Activated CD4-positive, alpha-beta T cell treated with anti-CD3 and anti-CD28 coated beads, Interleukin-2, Interleukin-6, amounts not matched to agents 100 ng/mL and 50 ng/mL, durations not matched to agents 16 hours and 8 hours (primary cell): ENCODE results near the gene FASN.

ENCODE experiments used
- DNase-seq: peaks from one replicate; pipeline ENCODE4 v3.0.0-alpha.2; 2020

FASN gene

GRCh38 chr17:82117139-82118090, 19.4 kb upstream of the FASN start:
- DNase-seq: no peak

- DNase-seq: no peak
These were observed 18.2 kb upstream of the FASN start for GRCh38 chr17:82116246-82116645.

- no peak for DNase-seq
These were observed 16.8 kb upstream of the FASN start for GRCh38 chr17:82114872-82115271.

- no peak for DNase-seq
These were observed 16.4 kb upstream of the FASN start for GRCh38 chr17:82114447-82114846.

GRCh38 chr17:82113941-82114340, 15.9 kb upstream of the FASN start:
- DNase-seq: no peak

GRCh38 chr17:82113422-82113821, 15.4 kb upstream of the FASN start:
- DNase-seq: no peak

- DNase-seq: no peak
These were observed 14.9 kb upstream of the FASN start for GRCh38 chr17:82112914-82113311.

GRCh38 chr17:82112181-82112913, 14.3 kb upstream of the FASN start:
- no peak for DNase-seq

- peak; percentile 45 for DNase-seq
These were observed 12.3 kb upstream of the FASN start for GRCh38 chr17:82110298-82110697.

- no peak for DNase-seq
These were observed 11.0 kb upstream of the FASN start for GRCh38 chr17:82108961-82109475.

- DNase-seq: no peak
These were observed 10.5 kb upstream of the FASN start for GRCh38 chr17:82108496-82108945.

GRCh38 chr17:82108038-82108437, 10.0 kb upstream of the FASN start:
- DNase-seq: no peak

GRCh38 chr17:82107341-82107860, 9.4 kb upstream of the FASN start:
- DNase-seq: no peak

GRCh38 chr17:82106688-82107305, 8.8 kb upstream of the FASN start:
- DNase-seq: no peak

GRCh38 chr17:82105882-82106687, 8.0 kb upstream of the FASN start:
- DNase-seq: peak; percentile 84

- no peak for DNase-seq
These were observed 7.4 kb upstream of the FASN start for GRCh38 chr17:82105417-82105881.

GRCh38 chr17:82104797-82105416, 6.9 kb upstream of the FASN start:
- no peak for DNase-seq

GRCh38 chr17:82103553-82104451, 5.8 kb upstream of the FASN start:
- DNase-seq: no peak

GRCh38 chr17:82101767-82102679, 4.0 kb upstream of the FASN start:
- no peak for DNase-seq
